HG03108 (cell line): ENCODE measurements around the gene NT5C.

Source experiments
- ATAC-seq: cut with Tn5 transposase; IDR thresholded peaks from one replicate; pipeline ENCODE4 v1.9.1; 2021; ENCODE audit warnings: moderate library complexity; ENCODE audit not compliant: unreplicated experiment

Gene NT5C

GRCh38 chr17:75093548-75094158, 37.9 kb downstream of the NT5C start:
- no peak for ATAC-seq

- ATAC-seq: no peak
These were observed 39.7 kb downstream of the NT5C start for GRCh38 chr17:75091855-75092327.

- ATAC-seq: no peak
These were observed 40.4 kb downstream of the NT5C start for GRCh38 chr17:75090871-75091854.

GRCh38 chr17:75088465-75089417, 42.8 kb downstream of the NT5C start:
- no peak for ATAC-seq

GRCh38 chr17:75087558-75088453, 43.7 kb downstream of the NT5C start, which contains the start of gene SLC16A5:
Gene SLC16A5 (plus strand): TSS chr17:75087954. CDS start chr17:75093637, 5,683 bp downstream.
- ATAC-seq: peak; percentile 52

GRCh38 chr17:75087182-75087557, 44.4 kb downstream of the NT5C start:
- no peak for ATAC-seq

- ATAC-seq: no peak
These were observed 44.9 kb downstream of the NT5C start for GRCh38 chr17:75086496-75087181.

GRCh38 chr17:75084039-75084660, 47.4 kb downstream of the NT5C start:
- no peak for ATAC-seq

GRCh38 chr17:75082683-75083082, 48.9 kb downstream of the NT5C start:
- no peak for ATAC-seq

GRCh38 chr17:75081611-75082540, 49.7 kb downstream of the NT5C start:
- ATAC-seq: no peak
